ENCODE data around the gene COL28A1.

COL28A1 gene

DNA sequence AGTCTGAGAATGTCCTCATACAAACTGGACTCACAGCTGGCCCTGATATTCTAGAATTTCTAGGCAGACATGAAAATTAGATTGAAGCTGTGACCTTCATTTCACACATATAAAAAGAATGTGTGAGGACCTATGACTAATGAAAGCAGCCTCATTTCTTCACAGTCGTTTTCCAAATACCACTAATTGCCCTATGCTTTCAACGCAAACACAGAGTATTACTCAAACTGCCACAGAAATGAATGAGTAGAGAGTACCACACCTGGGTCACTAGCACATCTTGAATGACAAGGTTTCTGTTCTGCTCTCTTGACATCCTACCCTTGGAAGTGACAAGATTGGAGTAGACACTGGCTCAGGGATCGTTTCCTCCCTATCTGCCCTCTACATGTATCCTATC lies 211.0 kb downstream of the COL28A1 start:
- no peak overlapping the region for H3K4me3 ChIP-seq (ENCODE audit: low read depth, low read length)
- DNase-seq (ENCODE audit: low read depth): no peak
- TF ChIP-seq, protein P1, sequence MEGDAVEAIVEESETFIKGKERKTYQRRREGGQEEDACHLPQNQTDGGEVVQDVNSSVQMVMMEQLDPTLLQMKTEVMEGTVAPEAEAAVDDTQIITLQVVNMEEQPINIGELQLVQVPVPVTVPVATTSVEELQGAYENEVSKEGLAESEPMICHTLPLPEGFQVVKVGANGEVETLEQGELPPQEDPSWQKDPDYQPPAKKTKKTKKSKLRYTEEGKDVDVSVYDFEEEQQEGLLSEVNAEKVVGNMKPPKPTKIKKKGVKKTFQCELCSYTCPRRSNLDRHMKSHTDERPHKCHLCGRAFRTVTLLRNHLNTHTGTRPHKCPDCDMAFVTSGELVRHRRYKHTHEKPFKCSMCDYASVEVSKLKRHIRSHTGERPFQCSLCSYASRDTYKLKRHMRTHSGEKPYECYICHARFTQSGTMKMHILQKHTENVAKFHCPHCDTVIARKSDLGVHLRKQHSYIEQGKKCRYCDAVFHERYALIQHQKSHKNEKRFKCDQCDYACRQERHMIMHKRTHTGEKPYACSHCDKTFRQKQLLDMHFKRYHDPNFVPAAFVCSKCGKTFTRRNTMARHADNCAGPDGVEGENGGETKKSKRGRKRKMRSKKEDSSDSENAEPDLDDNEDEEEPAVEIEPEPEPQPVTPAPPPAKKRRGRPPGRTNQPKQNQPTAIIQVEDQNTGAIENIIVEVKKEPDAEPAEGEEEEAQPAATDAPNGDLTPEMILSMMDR (IDR thresholded peaks at IDR 0.05; ENCODE audit: control insufficient read depth, extremely low read depth, insufficient read depth): no peak

DNA sequence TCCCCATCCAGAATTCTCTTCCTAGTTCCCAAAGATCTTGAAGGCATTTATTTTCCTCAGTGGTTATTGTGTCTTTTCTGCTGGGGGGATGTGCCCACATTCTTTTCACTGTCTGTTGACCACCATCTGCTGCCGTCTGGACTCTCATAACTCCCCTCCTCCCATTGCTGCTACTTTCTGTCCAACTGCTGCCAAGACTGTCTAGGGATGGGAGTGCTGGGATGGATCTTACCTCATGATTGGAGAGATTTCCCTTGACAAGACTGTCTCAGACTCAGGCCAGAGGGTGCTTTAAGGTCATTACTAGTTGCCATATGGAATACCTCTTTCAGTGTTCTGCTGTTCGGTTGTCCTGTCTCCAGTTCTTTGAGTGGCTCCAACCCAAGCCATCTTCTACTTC lies 211.8 kb downstream of the COL28A1 start:
- no peak overlapping the region for H3K4me3 ChIP-seq (ENCODE audit: low read depth, low read length)
- TF ChIP-seq, protein P1 (IDR thresholded peaks at IDR 0.05; ENCODE audit: control insufficient read depth, extremely low read depth, insufficient read depth): no peak
- DNase-seq (ENCODE audit: low read depth): no peak

DNA sequence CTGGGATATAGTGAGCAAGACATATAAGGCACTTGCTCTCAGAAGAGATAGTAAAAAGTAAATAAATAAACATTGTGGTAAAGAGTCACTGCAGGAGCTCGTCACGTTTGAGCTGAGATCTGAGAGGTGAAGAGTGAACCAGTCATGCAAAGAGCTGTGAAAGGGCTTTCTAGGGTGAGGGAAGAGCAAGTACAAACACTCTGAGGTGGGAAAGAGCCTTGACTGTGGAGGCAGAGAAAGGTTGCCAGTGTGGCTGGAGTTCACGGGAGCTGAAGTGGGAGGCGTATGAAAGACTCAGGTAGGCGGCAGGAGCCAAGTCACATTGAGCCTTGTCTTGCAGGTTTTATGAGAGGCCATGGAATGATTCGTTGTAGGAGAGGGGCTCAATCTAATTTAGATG lies 212.3 kb downstream of the COL28A1 start:
- DNase-seq (ENCODE audit: low read depth): no peak
- no peak overlapping the region for H3K4me3 ChIP-seq (ENCODE audit: low read depth, low read length)
- TF ChIP-seq, protein P1 (IDR thresholded peaks at IDR 0.05; ENCODE audit: control insufficient read depth, extremely low read depth, insufficient read depth): no peak

DNA sequence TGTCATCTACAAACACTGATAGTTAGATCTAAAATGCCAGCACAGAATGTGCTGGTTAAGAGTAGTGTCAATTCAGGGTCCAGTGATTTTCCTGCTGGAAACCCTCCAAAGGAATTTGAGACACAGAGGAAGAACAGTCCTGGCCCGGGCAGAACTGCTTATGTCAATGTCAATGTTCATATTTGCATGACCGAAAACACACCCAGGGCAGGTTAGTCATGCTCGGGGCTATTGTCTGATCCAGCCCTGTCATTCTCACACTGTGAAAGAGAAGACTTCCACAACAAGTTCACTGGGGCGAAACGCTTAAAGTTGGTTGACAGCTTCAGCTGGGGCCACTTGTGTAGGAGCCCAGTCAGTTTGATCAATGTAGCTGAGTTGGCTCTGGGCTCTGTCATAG lies 214.0 kb downstream of the COL28A1 start:
- H3K4me3 ChIP-seq (ENCODE audit: low read depth, low read length): no peak overlapping the region
- TF ChIP-seq, protein P1 (IDR thresholded peaks at IDR 0.05; ENCODE audit: control insufficient read depth, extremely low read depth, insufficient read depth): no peak
- DNase-seq (ENCODE audit: low read depth): peak; percentile 50

DNA sequence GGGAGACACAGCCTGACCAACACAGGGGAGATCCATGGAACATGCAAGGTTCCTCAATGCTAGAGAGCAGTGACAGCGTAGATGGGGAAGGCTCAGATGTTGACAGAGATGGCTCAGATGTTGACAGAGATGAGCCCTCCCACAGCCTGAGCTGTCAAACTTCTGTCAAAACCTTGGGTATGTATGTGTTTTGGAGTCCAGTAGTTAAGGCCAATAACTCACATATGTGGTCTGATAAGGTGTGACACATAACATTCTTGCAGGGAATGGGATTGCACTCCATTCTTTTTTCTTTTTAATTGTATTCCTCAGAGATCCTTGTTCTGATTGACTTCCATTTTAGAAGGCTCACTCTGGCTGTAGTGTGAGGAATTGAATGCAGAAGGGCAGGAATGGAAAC lies 217.1 kb downstream of the COL28A1 start:
- DNase-seq (ENCODE audit: low read depth): no peak
- TF ChIP-seq, protein P1 (IDR thresholded peaks at IDR 0.05; ENCODE audit: control insufficient read depth, extremely low read depth, insufficient read depth): no peak

DNA sequence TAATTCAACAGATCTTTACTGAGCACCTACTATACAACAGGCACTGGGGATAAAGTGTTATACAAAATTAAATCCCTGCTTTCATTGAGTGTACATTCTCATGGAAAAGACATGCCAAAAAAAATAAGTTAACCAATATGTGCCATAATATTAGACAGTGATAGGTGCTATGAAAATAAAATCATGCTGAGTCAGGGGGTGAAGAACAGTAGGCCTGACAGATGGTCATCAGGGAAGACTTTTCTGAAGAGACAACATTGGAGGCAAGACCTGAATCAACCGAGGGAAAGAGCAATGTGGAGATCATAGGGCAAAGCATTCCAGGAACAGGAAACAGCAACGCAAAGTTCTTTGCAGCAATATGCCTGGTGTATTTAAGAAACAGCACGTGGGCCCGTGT lies 217.8 kb downstream of the COL28A1 start:
- TF ChIP-seq, protein P1 (IDR thresholded peaks at IDR 0.05; ENCODE audit: control insufficient read depth, extremely low read depth, insufficient read depth): no peak
- no peak for DNase-seq (ENCODE audit: low read depth)
- H3K4me3 ChIP-seq (ENCODE audit: low read depth, low read length): no peak overlapping the region

More for the DNA sequence above, 217.1 kb downstream of the COL28A1 start:
- H3K4me3 ChIP-seq (ENCODE audit: low read depth, low read length): no peak overlapping the region

DNA sequence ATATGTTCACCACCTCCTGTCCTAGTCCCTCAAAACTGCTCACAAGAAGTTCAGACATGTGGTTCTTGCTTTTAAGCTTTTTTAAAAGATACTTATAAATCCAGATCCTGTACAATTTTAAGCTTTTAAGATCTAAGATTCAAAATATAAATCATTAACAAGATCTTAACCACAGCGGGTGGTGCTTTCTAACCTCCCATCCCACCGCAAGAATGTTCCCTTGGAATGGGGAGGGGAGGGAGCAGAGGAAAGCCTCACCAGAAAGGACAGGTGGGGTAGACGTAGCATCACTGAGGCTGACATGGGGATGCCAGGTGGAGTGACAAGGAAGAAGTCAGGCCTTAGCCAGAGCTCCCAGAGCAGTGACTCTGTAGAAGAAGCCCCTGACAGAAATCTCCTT lies 219.8 kb downstream of the COL28A1 start:
- no peak for DNase-seq (ENCODE audit: low read depth)
- no peak overlapping the region for H3K4me3 ChIP-seq (ENCODE audit: low read depth, low read length)
- TF ChIP-seq, protein P1 (IDR thresholded peaks at IDR 0.05; ENCODE audit: control insufficient read depth, extremely low read depth, insufficient read depth): no peak

Measured in LNCaP clone FGC (cell line).